HG03565 (cell line): ENCODE measurements around the gene ABTB2.
"Not testable (repeated sequence)": the region's sequence is repeated elsewhere in the genome, so short reads cannot be mapped to it uniquely, and the experiment has no call there.

Experiments used
- ATAC-seq: cut with Tn5 transposase; IDR thresholded peaks from one replicate; pipeline ENCODE4 v1.9.1; 2021; ENCODE audit warnings: mild to moderate bottlenecking, moderate library complexity; ENCODE audit not compliant: unreplicated experiment

The ABTB2 gene

GRCh38 chr11:34266090-34266912, 91.5 kb downstream of the ABTB2 start:
- ATAC-seq: no peak

- ATAC-seq: no peak
Observed at GRCh38 chr11:34264303-34265110, 93.3 kb downstream of the ABTB2 start.

- ATAC-seq: no peak
Observed at GRCh38 chr11:34263441-34264091, 94.2 kb downstream of the ABTB2 start.

GRCh38 chr11:34262531-34263081, 95.2 kb downstream of the ABTB2 start:
- no peak for ATAC-seq

GRCh38 chr11:34261820-34262219, 96.0 kb downstream of the ABTB2 start:
- no peak for ATAC-seq

GRCh38 chr11:34261095-34261494, 96.7 kb downstream of the ABTB2 start:
- no peak for ATAC-seq

GRCh38 chr11:34260072-34260575, 97.7 kb downstream of the ABTB2 start:
- no peak for ATAC-seq

GRCh38 chr11:34259087-34259486, 98.7 kb downstream of the ABTB2 start:
- ATAC-seq: no peak

- ATAC-seq: no peak
Observed at GRCh38 chr11:34256626-34257025, 101.2 kb downstream of the ABTB2 start.

- no peak for ATAC-seq
Observed at GRCh38 chr11:34256150-34256549, 101.7 kb downstream of the ABTB2 start.

GRCh38 chr11:34255101-34255500, 102.7 kb downstream of the ABTB2 start:
- ATAC-seq: no peak

GRCh38 chr11:34254011-34254410, 103.8 kb downstream of the ABTB2 start:
- no peak for ATAC-seq

- ATAC-seq: no peak
Observed at GRCh38 chr11:34252651-34253050, 105.2 kb downstream of the ABTB2 start.

GRCh38 chr11:34252015-34252414, 105.8 kb downstream of the ABTB2 start:
- no peak for ATAC-seq

GRCh38 chr11:34251589-34251980, 106.2 kb downstream of the ABTB2 start:
- no peak for ATAC-seq

- peak; percentile 64 for ATAC-seq
Observed at GRCh38 chr11:34250732-34251588, 106.8 kb downstream of the ABTB2 start.

- ATAC-seq: no peak
Observed at GRCh38 chr11:34250211-34250610, 107.6 kb downstream of the ABTB2 start.

- ATAC-seq: no peak
Observed at GRCh38 chr11:34249439-34249838, 108.4 kb downstream of the ABTB2 start.

- ATAC-seq: not testable (repeated sequence)
Observed at GRCh38 chr11:34246511-34246910, 111.3 kb downstream of the ABTB2 start.

GRCh38 chr11:34245041-34245440, 112.8 kb downstream of the ABTB2 start:
- ATAC-seq: no peak
